DND-41 (cell line): ENCODE results near the gene C10orf143.
"Not testable (repeated sequence)": the region's sequence is repeated elsewhere in the genome, so short reads cannot be mapped to it uniquely, and the experiment has no call there.

Experiments
- ATAC-seq: fragments of 200-7000 bp; cut with Tn5 transposase; 3 replicates; pipeline ENCODE4 v1.9.1; 2021; ENCODE audit warnings: low read depth; ENCODE audit not compliant: insufficient read depth
- DNase-seq: peaks from one replicate; pipeline ENCODE4 v3.0.0-alpha.2; 2020
- H2AFZ ChIP-seq: 2 replicates; pipeline ENCODE4 v1.6.0; 2012; ENCODE audit warnings: low read depth, low read length
- H3K27ac ChIP-seq: 2 replicates; pipeline ENCODE4 v1.5.1; 2012; ENCODE audit warnings: low read length, inconsistent platforms
- H3K27me3 ChIP-seq: fragments of 200-600 bp; sonication (generic); 2 replicates; pipeline ENCODE4 v1.6.0; 2012; ENCODE audit warnings: low read length, mild to moderate bottlenecking, inconsistent platforms; ENCODE audit not compliant: insufficient read depth, poor library complexity
- H3K36me3 ChIP-seq: 2 replicates; pipeline ENCODE4 v1.5.1; 2012; ENCODE audit warnings: low read length, inconsistent platforms; ENCODE audit not compliant: insufficient read depth
- H3K4me1 ChIP-seq: 2 replicates; pipeline ENCODE4 v1.5.1; 2012; ENCODE audit warnings: mild to moderate bottlenecking, low read length; ENCODE audit not compliant: insufficient read depth
- H3K4me2 ChIP-seq: 2 replicates; pipeline ENCODE4 v1.6.0; 2012; ENCODE audit warnings: mild to moderate bottlenecking, moderate library complexity, low read length, inconsistent platforms; ENCODE audit not compliant: insufficient read depth
- H3K4me3 ChIP-seq, 2 experiments: fragments of 200-600 bp in 1 of 2; shearing (Covaris generic) in 1 of 2; 2 replicates each; pipeline ENCODE4 v1.5.1; 2012 to 2016; ENCODE audit warnings: inconsistent platforms in 2 of 2, low read length in 2 of 2, mild to moderate bottlenecking in 2 of 2, low read depth in 1 of 2, moderate library complexity in 1 of 2
- H3K79me2 ChIP-seq: 2 replicates; pipeline ENCODE4 v1.6.0; 2012; ENCODE audit warnings: low read length, inconsistent platforms; ENCODE audit not compliant: insufficient read depth
- H3K9ac ChIP-seq: 2 replicates; pipeline ENCODE4 v1.6.0; 2012; ENCODE audit warnings: low read depth, mild to moderate bottlenecking, inconsistent platforms, low read length, moderate library complexity
- H3K9me3 ChIP-seq: 2 replicates; pipeline ENCODE4 v1.5.1; 2012; ENCODE audit warnings: low read length, moderate library complexity, mild to moderate bottlenecking, inconsistent platforms; ENCODE audit not compliant: insufficient read depth, severe bottlenecking
- H4K20me1 ChIP-seq: 2 replicates; pipeline ENCODE4 v1.6.0; 2012; ENCODE audit warnings: low read length; ENCODE audit not compliant: insufficient read depth
- CTCF ChIP-seq: IDR thresholded peaks from 2 replicates; pipeline ENCODE4 v1.5.1; 2012; ENCODE audit warnings: borderline replicate concordance, low read length, moderate library complexity, mild to moderate bottlenecking; ENCODE audit not compliant: poor library complexity, severe bottlenecking; ENCODE audit errors: extremely low read depth
- EZH2 ChIP-seq: IDR thresholded peaks from 3 replicates; pipeline ENCODE4 v1.6.1; 2012; ENCODE audit warnings: borderline replicate concordance, low read depth, mild to moderate bottlenecking, moderate library complexity, low read length, inconsistent platforms; ENCODE audit not compliant: severe bottlenecking

Gene C10orf143

DNA sequence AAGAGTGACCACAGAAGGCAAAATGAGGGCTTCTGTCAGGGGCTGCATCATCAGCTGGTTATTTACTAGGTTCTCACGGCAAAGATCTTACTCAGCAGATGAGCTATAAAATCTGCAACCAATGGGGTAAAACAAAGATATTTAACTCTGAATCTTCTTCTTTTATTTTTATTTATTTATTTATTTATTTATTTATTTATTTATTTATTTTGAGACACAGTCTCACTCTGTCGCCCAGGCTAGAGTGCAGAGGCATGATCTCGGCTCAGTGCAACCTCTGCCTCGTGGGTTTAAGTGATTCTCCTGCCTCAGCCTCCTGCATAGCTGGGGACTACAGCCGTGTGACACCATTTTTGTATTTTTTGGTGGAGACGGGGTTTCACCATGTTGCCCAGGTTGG is 11.3 kb downstream of the C10orf143 start:
- no peaks in the 10 kb centered on the region for H3K4me1 ChIP-seq
- H3K9ac ChIP-seq: no peak overlapping the region
- no peak for TF ChIP-seq CTCF
- TF ChIP-seq EZH2: no peak
- no peak overlapping the region for H3K4me3 ChIP-seq
- H3K27ac ChIP-seq: no peak overlapping the region
- peaks cover 3% of the 10 kb centered on the region for H3K9me3 ChIP-seq
- no peak overlapping the region for H2AFZ ChIP-seq
- H3K79me2 ChIP-seq: no peaks in the 10 kb centered on the region
- H3K27me3 ChIP-seq: no peaks in the 10 kb centered on the region
- H3K36me3 ChIP-seq: no peaks in the 10 kb centered on the region
- no peaks in the 10 kb centered on the region for H4K20me1 ChIP-seq
- no peak for DNase-seq
- H3K4me2 ChIP-seq: no peak overlapping the region
- ATAC-seq: no peak

GRCh38 chr10:130090565-130090964 is 20.1 kb downstream of the C10orf143 start:
- ATAC-seq, H3K79me2 ChIP-seq, H3K36me3 ChIP-seq, H3K9ac ChIP-seq, H3K4me2 ChIP-seq, H3K27me3 ChIP-seq, H2AFZ ChIP-seq, H3K4me1 ChIP-seq, H4K20me1 ChIP-seq, H3K9me3 ChIP-seq, DNase-seq, H3K4me3 ChIP-seq, H3K27ac ChIP-seq: not testable (repeated sequence)

- TF ChIP-seq CTCF (no peak), EZH2 (no peak)
- H3K4me3 ChIP-seq: no peak overlapping the region
- DNase-seq: no peak
- H3K27me3 ChIP-seq: no peaks in the 10 kb centered on the region
- H4K20me1 ChIP-seq: no peaks in the 10 kb centered on the region
- no peaks in the 10 kb centered on the region for H3K79me2 ChIP-seq
- no peak overlapping the region for H2AFZ ChIP-seq
- H3K27ac ChIP-seq: no peak overlapping the region
- no peak overlapping the region for H3K4me2 ChIP-seq
- ATAC-seq: no peak
- no peaks in the 10 kb centered on the region for H3K36me3 ChIP-seq
- no peak overlapping the region for H3K9ac ChIP-seq
- no peaks in the 10 kb centered on the region for H3K9me3 ChIP-seq
- no peaks in the 10 kb centered on the region for H3K4me1 ChIP-seq
Observed at GRCh38 chr10:130080461-130080814, 30.2 kb downstream of the C10orf143 start.

GRCh38 chr10:130079614-130080460 is 30.8 kb downstream of the C10orf143 start:
- Histone ChIP-seq H3K4me2 (no peak overlapping the region), H3K4me3 (no peak overlapping the region), H3K9me3 (no peaks in the 10 kb centered on the region), H4K20me1 (no peaks in the 10 kb centered on the region), H3K79me2 (no peaks in the 10 kb centered on the region), H3K27me3 (no peaks in the 10 kb centered on the region), H3K27ac (no peak overlapping the region), H3K36me3 (no peaks in the 10 kb centered on the region), H3K4me1 (no peaks in the 10 kb centered on the region), H2AFZ (no peak overlapping the region), H3K9ac (no peak overlapping the region)
- ATAC-seq (no peak), DNase-seq (no peak)
- TF ChIP-seq EZH2: no peak
- TF ChIP-seq CTCF: no peak
